OCI-LY3 (cell line): ENCODE measurements around the gene RFX7.

Experiments
- CTCF ChIP-seq: fragments of 200-600, 300-600 bp; sonication (generic); IDR thresholded peaks from 2 replicates; pipeline ENCODE4 v1.5.1; 2014; ENCODE audit warnings: antibody characterized with exemption, low read length, low read depth
- EZH2phosphoT487 ChIP-seq: fragments of 200-600 bp; shearing (Covaris generic); IDR thresholded peaks from 2 replicates; pipeline ENCODE4 v1.6.1; 2018; ENCODE audit warnings: antibody characterized with exemption, mixed run types, low read depth

DNA sequence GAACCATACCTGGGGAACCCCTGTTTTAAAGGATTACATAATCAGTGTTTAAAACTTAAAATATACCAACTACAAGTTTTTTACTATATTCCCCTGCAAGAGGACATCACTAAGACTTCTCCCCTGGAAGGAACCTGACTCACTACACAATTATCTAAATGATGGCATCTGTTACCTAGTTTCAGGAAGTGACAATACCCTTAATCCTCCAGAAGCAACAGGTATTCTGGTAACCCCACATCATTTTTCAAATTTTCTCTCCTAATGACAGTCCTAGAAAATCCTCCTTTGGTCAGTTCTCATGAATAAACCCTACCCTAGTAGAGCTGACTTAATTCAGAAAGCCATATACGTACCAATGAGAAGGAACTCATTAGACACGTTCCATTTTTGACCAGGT lies 78.4 kb downstream of the RFX7 start:
- TF ChIP-seq CTCF (no peak), EZH2phosphoT487 (no peak)
